ENCODE data around the gene ZDHHC9. TPM values are rescaled to one million over a fixed set of nuclear protein-coding genes. Genes with fewer than 3 reads are reported as not detected.

Gene ZDHHC9
- total RNA-seq, 2 donors from 2014 or later = 27.1 to 40.2 TPM

DNA sequence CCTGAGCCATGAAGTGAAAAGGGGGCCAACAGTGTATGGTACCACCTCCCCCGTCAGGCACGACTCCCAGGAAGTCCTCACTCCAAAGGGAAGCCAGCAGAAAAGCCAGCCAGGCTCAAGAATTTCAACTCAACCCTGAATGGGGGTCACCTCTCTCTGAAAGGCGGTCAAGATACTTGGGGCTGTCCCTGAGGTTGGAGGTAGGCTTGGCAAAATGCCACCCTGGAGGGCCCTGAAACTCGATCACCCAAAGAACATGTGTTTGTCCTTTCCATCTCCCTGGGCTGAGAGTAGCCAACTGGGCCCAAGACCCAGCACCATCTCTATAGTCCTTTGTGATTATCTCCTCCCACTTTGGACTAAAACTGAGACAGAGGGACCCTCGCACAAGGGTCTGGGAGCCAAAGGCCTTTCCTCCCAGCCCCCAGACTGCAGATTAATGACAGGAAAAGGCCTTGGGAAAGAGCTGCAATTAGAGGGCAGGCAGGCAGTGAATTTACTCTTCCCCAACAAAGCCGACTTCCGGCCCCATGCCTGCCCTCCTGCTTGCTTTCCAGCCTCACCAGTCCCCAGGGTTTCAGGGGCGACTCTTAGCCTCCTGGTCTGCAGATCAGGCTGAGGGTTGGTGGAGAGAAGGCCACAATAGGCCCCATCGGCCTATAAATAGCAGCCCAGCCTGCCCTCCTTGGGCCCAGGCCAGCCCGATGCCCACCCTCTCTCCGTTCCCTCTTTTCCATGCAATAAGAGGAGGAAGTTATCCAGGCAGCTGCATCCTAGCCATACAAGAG lies 58.3 kb downstream of the ZDHHC9 start:
- no peaks in the 10 kb centered on the region for H3K36me3 ChIP-seq (ENCODE audit: control insufficient read depth, insufficient read depth, low read length)
- Mint-ChIP-seq H3K9me3 (peaks cover 25% of the 10 kb centered on the region), H3K27me3 (ENCODE audit: insufficient read depth) (no peaks in the 10 kb centered on the region), H3K4me3 (no peak overlapping the region), H3K36me3 (ENCODE audit: low read depth) (no peaks in the 10 kb centered on the region), H3K27ac (no peak overlapping the region), H3K4me1 (peaks cover 8% of the 10 kb centered on the region)
- H3K9ac ChIP-seq (ENCODE audit: extremely low read depth, low read length, poor library complexity, severe bottlenecking) = no peak overlapping the region
- H3K27me3 ChIP-seq (ENCODE audit: control insufficient read depth, insufficient read depth, low read length, poor library complexity, severe bottlenecking) = no peaks in the 10 kb centered on the region
- no peaks in the 10 kb centered on the region for H3K9me3 ChIP-seq (ENCODE audit: control insufficient read depth, low read length)
- H3K4me3 ChIP-seq (ENCODE audit: low read length) = no peak overlapping the region
- no peaks in the 10 kb centered on the region for H3K4me1 ChIP-seq (ENCODE audit: control insufficient read depth, insufficient read depth, low read length)
- WGBS, 2 experiments (ENCODE audit: insufficient coverage in 1 of 2, insufficient read length in 1 of 2) = 90 to 91% methylated on average over 2 to 8 of the region's 11 CpGs
- no peak overlapping the region for H3K27ac ChIP-seq (ENCODE audit: low read depth, low read length)
- TF ChIP-seq, protein P1, sequence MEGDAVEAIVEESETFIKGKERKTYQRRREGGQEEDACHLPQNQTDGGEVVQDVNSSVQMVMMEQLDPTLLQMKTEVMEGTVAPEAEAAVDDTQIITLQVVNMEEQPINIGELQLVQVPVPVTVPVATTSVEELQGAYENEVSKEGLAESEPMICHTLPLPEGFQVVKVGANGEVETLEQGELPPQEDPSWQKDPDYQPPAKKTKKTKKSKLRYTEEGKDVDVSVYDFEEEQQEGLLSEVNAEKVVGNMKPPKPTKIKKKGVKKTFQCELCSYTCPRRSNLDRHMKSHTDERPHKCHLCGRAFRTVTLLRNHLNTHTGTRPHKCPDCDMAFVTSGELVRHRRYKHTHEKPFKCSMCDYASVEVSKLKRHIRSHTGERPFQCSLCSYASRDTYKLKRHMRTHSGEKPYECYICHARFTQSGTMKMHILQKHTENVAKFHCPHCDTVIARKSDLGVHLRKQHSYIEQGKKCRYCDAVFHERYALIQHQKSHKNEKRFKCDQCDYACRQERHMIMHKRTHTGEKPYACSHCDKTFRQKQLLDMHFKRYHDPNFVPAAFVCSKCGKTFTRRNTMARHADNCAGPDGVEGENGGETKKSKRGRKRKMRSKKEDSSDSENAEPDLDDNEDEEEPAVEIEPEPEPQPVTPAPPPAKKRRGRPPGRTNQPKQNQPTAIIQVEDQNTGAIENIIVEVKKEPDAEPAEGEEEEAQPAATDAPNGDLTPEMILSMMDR (conservative IDR thresholded peaks at IDR 0.05) = no peak
- DNase-seq = no peak

DNA sequence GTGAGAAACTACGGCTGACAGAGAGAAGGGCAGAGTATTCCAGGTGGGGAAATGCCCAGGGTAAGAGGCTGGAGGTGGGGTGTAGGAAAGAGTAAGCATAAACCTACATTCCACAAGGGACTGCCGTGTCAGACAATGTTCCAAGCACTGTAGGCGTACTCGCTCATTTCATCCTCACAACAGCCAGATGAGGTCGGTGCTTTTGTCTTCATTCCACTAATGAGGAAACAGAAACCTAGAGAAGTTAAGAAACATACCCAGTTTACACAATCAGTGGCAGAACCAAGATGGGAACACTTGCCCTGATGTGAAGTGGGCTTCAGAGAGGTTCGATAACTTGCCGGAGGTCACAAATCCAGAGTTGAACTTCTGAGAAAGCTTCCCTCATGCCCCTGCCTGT lies 59.3 kb downstream of the ZDHHC9 start:
- Histone ChIP-seq H3K4me1 (ENCODE audit: control insufficient read depth, insufficient read depth, low read length) (no peaks in the 10 kb centered on the region), H3K9ac (ENCODE audit: extremely low read depth, low read length, poor library complexity, severe bottlenecking) (no peak overlapping the region), H3K27me3 (ENCODE audit: control insufficient read depth, insufficient read depth, low read length, poor library complexity, severe bottlenecking) (no peaks in the 10 kb centered on the region), H3K9me3 (ENCODE audit: control insufficient read depth, low read length) (no peaks in the 10 kb centered on the region), H3K36me3 (ENCODE audit: control insufficient read depth, insufficient read depth, low read length) (no peaks in the 10 kb centered on the region), H3K4me3 (ENCODE audit: low read length) (no peak overlapping the region), H3K27ac (ENCODE audit: low read depth, low read length) (no peak overlapping the region)
- WGBS, 2 experiments (ENCODE audit: insufficient coverage in 1 of 2, insufficient read length in 1 of 2) = 85% methylated on average over 7 of the region's 7 CpGs; no CpG with 5 or more reads in 1 of the 2 experiments
- Mint-ChIP-seq H3K36me3 (ENCODE audit: low read depth) (no peaks in the 10 kb centered on the region), H3K4me3 (no peak overlapping the region), H3K27me3 (ENCODE audit: insufficient read depth) (no peaks in the 10 kb centered on the region), H3K4me1 (peaks cover 8% of the 10 kb centered on the region), H3K9me3 (peaks cover 21% of the 10 kb centered on the region), H3K27ac (no peak overlapping the region)
- TF ChIP-seq, protein P1 (conservative IDR thresholded peaks at IDR 0.05) = no peak
- DNase-seq = no peak

DNA sequence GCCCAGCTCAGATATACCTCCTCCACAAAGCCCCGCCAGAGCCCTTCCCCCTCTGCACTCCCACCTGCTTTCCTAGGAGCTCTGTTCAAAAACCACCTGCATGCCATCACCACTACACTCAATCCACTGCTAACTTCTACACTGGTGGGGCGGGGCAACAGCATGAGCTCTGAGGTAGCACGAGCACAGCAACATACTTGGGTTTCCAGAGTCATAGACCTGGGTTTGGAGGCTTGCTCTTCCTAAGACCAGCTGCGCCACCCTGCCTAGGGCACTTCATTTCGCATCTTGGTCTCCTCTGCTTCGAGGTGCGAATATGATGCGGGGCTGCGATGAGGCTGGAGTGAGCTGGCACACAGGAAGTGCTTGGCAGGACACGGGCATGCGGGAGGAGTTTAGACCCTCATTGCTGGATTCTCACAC lies 60.4 kb downstream of the ZDHHC9 start:
- H3K4me1 Mint-ChIP-seq = peaks cover 8% of the 10 kb centered on the region
- Histone ChIP-seq H3K27me3 (ENCODE audit: control insufficient read depth, insufficient read depth, low read length, poor library complexity, severe bottlenecking) (no peaks in the 10 kb centered on the region), H3K4me1 (ENCODE audit: control insufficient read depth, insufficient read depth, low read length) (no peaks in the 10 kb centered on the region), H3K27ac (ENCODE audit: low read depth, low read length) (no peak overlapping the region), H3K36me3 (ENCODE audit: control insufficient read depth, insufficient read depth, low read length) (no peaks in the 10 kb centered on the region), H3K4me3 (ENCODE audit: low read length) (no peak overlapping the region), H3K9ac (ENCODE audit: extremely low read depth, low read length, poor library complexity, severe bottlenecking) (no peak overlapping the region), H3K9me3 (ENCODE audit: control insufficient read depth, low read length) (no peaks in the 10 kb centered on the region)
- no peak overlapping the region for H3K4me3 Mint-ChIP-seq
- WGBS, 2 experiments (ENCODE audit: insufficient coverage in 1 of 2, insufficient read length in 1 of 2) = 91 to 100% methylated on average over 3 to 11 of the region's 11 CpGs
- peaks cover 17% of the 10 kb centered on the region for H3K9me3 Mint-ChIP-seq
- H3K27me3 Mint-ChIP-seq (ENCODE audit: insufficient read depth) = no peaks in the 10 kb centered on the region
- DNase-seq = no peak
- TF ChIP-seq, protein P1 (conservative IDR thresholded peaks at IDR 0.05) = no peak
- no peak overlapping the region for H3K27ac Mint-ChIP-seq
- H3K36me3 Mint-ChIP-seq (ENCODE audit: low read depth) = no peaks in the 10 kb centered on the region
